GM23338 (cell line): Measurements from ENCODE around the gene DCANP1. TPM values are rescaled to one million over a fixed set of nuclear protein-coding genes. Genes with fewer than 3 reads are reported as not detected.

Experiments
- ATAC-seq: fragments of 200-7000 bp; cut with Tn5 transposase; 3 replicates; pipeline ENCODE4 v1.9.1; 2020
- DNase-seq: peaks from one replicate; pipeline ENCODE4 v3.0.0-alpha.2; 2015; ENCODE audit warnings: low spot score
- H2AFZ ChIP-seq: fragments of 200-600 bp; sonication (generic); 2 replicates; pipeline ENCODE4 v1.8.0; 2016; ENCODE audit warnings: antibody characterized with exemption, mild to moderate bottlenecking, moderate library complexity
- H3F3A ChIP-seq: fragments of 200-600 bp; sonication (generic); replicated peaks from 2 replicates; pipeline ENCODE4 v1.8.0; 2017; ENCODE audit warnings: antibody characterized with exemption, mixed run types, low read depth
- H3K27ac ChIP-seq: fragments of 200-600 bp; sonication (generic); 2 replicates; pipeline ENCODE4 v1.6.1; 2016; ENCODE audit warnings: low read depth
- H3K27me3 ChIP-seq: fragments of 200-600 bp; sonication (generic); 2 replicates; pipeline ENCODE4 v1.8.0; 2016; ENCODE audit warnings: mild to moderate bottlenecking, mixed run types, moderate library complexity; ENCODE audit not compliant: insufficient read depth
- H3K36me3 ChIP-seq: fragments of 200-600 bp; sonication (generic); 2 replicates; pipeline ENCODE4 v1.8.0; 2016; ENCODE audit warnings: mild to moderate bottlenecking; ENCODE audit not compliant: insufficient read depth
- H3K4me1 ChIP-seq: fragments of 200-600 bp; sonication (generic); 2 replicates; pipeline ENCODE4 v1.8.0; 2016; ENCODE audit warnings: mild to moderate bottlenecking, moderate library complexity; ENCODE audit not compliant: insufficient read depth
- H3K4me2 ChIP-seq: fragments of 200-600 bp; sonication (generic); 2 replicates; pipeline ENCODE4 v1.7.1; 2017; ENCODE audit warnings: mixed run types
- H3K4me3 ChIP-seq: fragments of 200-600 bp; sonication (generic); 2 replicates; pipeline ENCODE4 v1.6.1; 2016; ENCODE audit warnings: mixed run types
- H3K79me2 ChIP-seq: fragments of 200-600 bp; sonication (generic); replicated peaks from 2 replicates; pipeline ENCODE4 v1.8.0; 2017; ENCODE audit warnings: mild to moderate bottlenecking; ENCODE audit not compliant: insufficient read depth
- H3K9me2 ChIP-seq: fragments of 200-600 bp; sonication (generic); 2 replicates; pipeline ENCODE4 v1.8.0; 2017; ENCODE audit not compliant: insufficient read depth
- H4K20me1 ChIP-seq: fragments of 200-600 bp; sonication (generic); replicated peaks from 2 replicates; pipeline ENCODE4 v1.8.0; 2017; ENCODE audit warnings: mild to moderate bottlenecking; ENCODE audit not compliant: insufficient read depth
- H3K27ac Mint-ChIP-seq: 2 replicates; pipeline ENCODE4 v1.8.0; 2020; ENCODE audit warnings: inconsistent platforms, mild to moderate bottlenecking, moderate library complexity, mixed read lengths
- H3K27me3 Mint-ChIP-seq: 3 replicates; pipeline ENCODE4 v1.8.0; 2022; ENCODE audit warnings: low read depth, mild to moderate bottlenecking, moderate library complexity, mixed read lengths, inconsistent platforms; ENCODE audit not compliant: insufficient read depth, poor library complexity
- H3K36me3 Mint-ChIP-seq: 3 replicates; pipeline ENCODE4 v1.8.0; 2021; ENCODE audit warnings: low read depth, mild to moderate bottlenecking, inconsistent platforms, moderate library complexity, mixed read lengths
- H3K4me1 Mint-ChIP-seq: 3 replicates; pipeline ENCODE4 v1.8.0; 2020; ENCODE audit warnings: mild to moderate bottlenecking, inconsistent platforms, mixed read lengths
- H3K4me3 Mint-ChIP-seq: 3 replicates; pipeline ENCODE4 v1.8.0; 2021; ENCODE audit warnings: moderate library complexity, mild to moderate bottlenecking, inconsistent platforms, mixed read lengths
- H3K9me3 Mint-ChIP-seq: 3 replicates; pipeline ENCODE4 v1.8.0; 2020; ENCODE audit warnings: moderate library complexity, mild to moderate bottlenecking, inconsistent platforms, mixed read lengths
- CREB1 ChIP-seq: fragments of 250-450 bp; sonication (Bioruptor Pico); IDR thresholded peaks from 2 replicates; pipeline ENCODE4 v1.5.0; 2020; ENCODE audit warnings: low read depth, mild to moderate bottlenecking, moderate library complexity
- ETS1 ChIP-seq: IDR thresholded peaks from 2 replicates; pipeline ENCODE4 v1.6.1; 2016; ENCODE audit warnings: antibody characterized with exemption
- EZH2 ChIP-seq: fragments of 200-600 bp; sonication (generic); IDR thresholded peaks from one replicate; pipeline ENCODE4 v1.8.0; 2017; ENCODE audit warnings: antibody characterized with exemption, mild to moderate bottlenecking, low read depth; ENCODE audit not compliant: unreplicated experiment
- EZH2phosphoT487 ChIP-seq: fragments of 200-600 bp; sonication (generic); IDR thresholded peaks from one replicate; pipeline ENCODE4 v1.8.1; 2018; ENCODE audit warnings: antibody characterized with exemption; ENCODE audit not compliant: unreplicated experiment
- JUNB ChIP-seq: IDR thresholded peaks from one replicate; pipeline ENCODE4 v1.6.1; 2016; ENCODE audit warnings: antibody characterized with exemption; ENCODE audit not compliant: unreplicated experiment
- NANOG ChIP-seq: IDR thresholded peaks from 2 replicates; pipeline ENCODE4 v1.6.1; 2016; ENCODE audit warnings: antibody characterized with exemption, borderline replicate concordance
- POLR2AphosphoS5 ChIP-seq: IDR thresholded peaks from 2 replicates; pipeline ENCODE4 v1.6.1; 2016; ENCODE audit warnings: antibody characterized with exemption, low read depth
- REST ChIP-seq: IDR thresholded peaks from one replicate; pipeline ENCODE4 v1.6.1; 2018; ENCODE audit warnings: antibody characterized with exemption; ENCODE audit not compliant: unreplicated experiment
- STAT1 ChIP-seq: IDR thresholded peaks from one replicate; pipeline ENCODE4 v1.6.1; 2016; ENCODE audit warnings: antibody characterized with exemption; ENCODE audit not compliant: unreplicated experiment
- ZNF114 ChIP-seq: fragments of 250-450 bp; sonication (Bioruptor Pico); IDR thresholded peaks from 2 replicates; pipeline ENCODE4 v1.5.0; 2020; ENCODE audit warnings: mild to moderate bottlenecking, moderate library complexity
- ZNF331 ChIP-seq: fragments of 250-450 bp; sonication (Bioruptor Pico); IDR thresholded peaks from 2 replicates; pipeline ENCODE4 v1.5.0; 2020; ENCODE audit warnings: low read depth, mild to moderate bottlenecking, moderate library complexity
- polyA plus RNA-seq: library from polyadenylated mRNA; unstranded; fragments of >200 nt; fragmentation: Nextera tagmentation; extraction: Ambion mirVana; gene quantifications from 2 replicates; pipeline ENCODE4 v1.2.1, GENCODE V29; 2016
- total RNA-seq: library from RNA; depleted of rRNA; stranded (reverse); fragments of >200 nt; shearing (Covaris generic); gene quantifications from 2 replicates; pipeline ENCODE4 v1.2.3, GENCODE V29; 2014

Gene DCANP1
- total and polyA plus RNA-seq, 2 experiments from 2014 or later: not detected

- Mint-ChIP-seq H3K9me3 (peaks cover 3% of the 10 kb centered on the region; the same call in 1 of the 3 replicates), H3K4me1 (no peaks in the 10 kb centered on the region), H3K27me3 (peaks cover 2% of the 10 kb centered on the region), H3K27ac (no peak overlapping the region), H3K4me3 (no peak overlapping the region), H3K36me3 (peaks cover 2% of the 10 kb centered on the region; the same call in 1 of the 3 replicates)
- Histone ChIP-seq H3K36me3 (no peaks in the 10 kb centered on the region), H3K4me1 (no peaks in the 10 kb centered on the region), H3F3A (no peaks in the 10 kb centered on the region), H3K4me3 (no peak overlapping the region), H3K79me2 (no peaks in the 10 kb centered on the region), H3K9me2 (no peaks in the 10 kb centered on the region), H2AFZ (no peak overlapping the region), H3K27me3 (no peaks in the 10 kb centered on the region), H3K27ac (no peak overlapping the region), H4K20me1 (no peaks in the 10 kb centered on the region), H3K4me2 (no peak overlapping the region)
- no peak for TF ChIP-seq ZNF114
- no peak for TF ChIP-seq POLR2AphosphoS5
- no peak for TF ChIP-seq EZH2phosphoT487
- TF ChIP-seq STAT1: no peak
- no peak for TF ChIP-seq EZH2
- TF ChIP-seq JUNB: no peak
- TF ChIP-seq ETS1: no peak
- TF ChIP-seq NANOG: no peak
- TF ChIP-seq REST: no peak
- ATAC-seq (no peak), DNase-seq (no peak)
Observed at GRCh38 chr5:135423146-135423845, 23.9 kb downstream of the DCANP1 start.

GRCh38 chr5:135422419-135422818 is 24.7 kb downstream of the DCANP1 start:
- H2AFZ ChIP-seq: no peak overlapping the region
- H3K27ac Mint-ChIP-seq: no peak overlapping the region
- no peak overlapping the region for H3K4me2 ChIP-seq
- no peaks in the 10 kb centered on the region for H3K79me2 ChIP-seq
- no peaks in the 10 kb centered on the region for H3K36me3 ChIP-seq
- H3K36me3 Mint-ChIP-seq: no peaks in the 10 kb centered on the region
- no peaks in the 10 kb centered on the region for H3F3A ChIP-seq
- H3K27me3 Mint-ChIP-seq: peaks cover 2% of the 10 kb centered on the region
- H3K4me3 Mint-ChIP-seq: no peak overlapping the region
- TF ChIP-seq CREB1 (CRISPR knock-in tag) (no peak), ZNF331 (CRISPR knock-in tag) (no peak), EZH2phosphoT487 (no peak), ETS1 (no peak), STAT1 (no peak), ZNF114 (no peak), JUNB (no peak), NANOG (no peak), EZH2 (no peak)
- no peak overlapping the region for H3K27ac ChIP-seq
- no peaks in the 10 kb centered on the region for H3K9me3 Mint-ChIP-seq
- ATAC-seq (no peak), DNase-seq (no peak)
- H3K4me3 ChIP-seq: no peak overlapping the region
- H4K20me1 ChIP-seq: no peaks in the 10 kb centered on the region
- no peaks in the 10 kb centered on the region for H3K4me1 Mint-ChIP-seq
- H3K9me2 ChIP-seq: no peaks in the 10 kb centered on the region
- H3K27me3 ChIP-seq: no peaks in the 10 kb centered on the region
- no peaks in the 10 kb centered on the region for H3K4me1 ChIP-seq
